T-helper 1 cell treated with Interleukin-12 subunit alpha and Interleukin-12 subunit beta and Interleukin-4 antibody, amounts not matched to agents 30 μg/mL and 1 μg/mL, for 36 hours (primary cell): ENCODE results near the gene DHCR24.
"Not testable (repeated sequence)": the region's sequence is repeated elsewhere in the genome, so short reads cannot be mapped to it uniquely, and the experiment has no call there.

ENCODE experiments used
- H3K27ac Mint-ChIP-seq: one replicate; pipeline ENCODE4 v1.8.0; 2021; ENCODE audit warnings: mild to moderate bottlenecking, mixed read lengths
- H3K27me3 Mint-ChIP-seq: one replicate; pipeline ENCODE4 v1.8.0; 2021; ENCODE audit warnings: low read depth, mixed read lengths
- H3K36me3 Mint-ChIP-seq: one replicate; pipeline ENCODE4 v1.8.0; 2021; ENCODE audit warnings: low read depth, mixed read lengths
- H3K4me1 Mint-ChIP-seq: one replicate; pipeline ENCODE4 v1.8.0; 2021; ENCODE audit warnings: low read depth, mixed read lengths
- H3K4me3 Mint-ChIP-seq: one replicate; pipeline ENCODE4 v1.8.0; 2021; ENCODE audit warnings: mild to moderate bottlenecking, moderate library complexity, mixed read lengths
- H3K9me3 Mint-ChIP-seq: one replicate; pipeline ENCODE4 v1.8.0; 2021; ENCODE audit warnings: mixed read lengths

The DHCR24 gene

DNA sequence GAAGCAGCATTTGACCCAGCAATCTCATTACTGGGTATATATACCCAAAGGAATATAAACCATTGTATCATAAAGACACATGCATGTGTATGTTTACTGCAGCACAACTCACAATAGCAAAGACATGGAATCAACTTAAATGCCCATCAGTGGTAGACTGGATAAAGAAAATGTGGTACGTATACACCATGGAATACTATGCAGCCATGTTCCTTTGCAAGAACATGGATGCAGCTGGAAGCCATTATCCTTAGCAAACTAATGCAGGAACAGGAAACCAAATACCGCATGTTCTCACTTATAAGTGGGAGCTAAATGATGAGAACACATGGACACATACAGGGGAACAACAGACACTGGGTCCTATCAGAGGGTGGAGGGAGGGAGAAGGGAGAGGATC lies 5.4 kb downstream of the DHCR24 start:
- peaks cover 46% of the 10 kb centered on the region for H3K36me3 Mint-ChIP-seq
- not testable (repeated sequence) for H3K4me3 Mint-ChIP-seq, H3K27ac Mint-ChIP-seq

DNA sequence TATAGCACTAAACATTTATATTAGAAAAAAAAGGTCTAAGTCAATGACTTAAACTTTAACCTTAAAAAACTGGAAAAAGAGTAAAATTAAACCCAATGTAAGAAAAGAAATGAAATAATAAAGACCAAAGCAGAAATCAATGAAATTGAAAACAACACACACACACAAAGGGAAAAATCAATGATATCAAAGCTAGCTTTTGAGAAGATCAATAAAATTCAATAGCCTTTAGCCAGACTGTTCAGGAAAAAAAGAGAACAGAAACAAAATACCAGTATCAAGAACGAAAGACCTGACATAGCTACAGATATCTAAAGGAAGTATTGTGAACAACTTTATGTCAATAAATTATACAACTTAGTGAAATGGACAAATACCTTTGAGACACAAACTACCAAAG lies 7.1 kb downstream of the DHCR24 start:
- H3K4me1 Mint-ChIP-seq: peaks cover 47% of the 10 kb centered on the region
- H3K27me3 Mint-ChIP-seq: no peaks in the 10 kb centered on the region
- peaks cover 56% of the 10 kb centered on the region for H3K36me3 Mint-ChIP-seq
- no peak overlapping the region for H3K27ac Mint-ChIP-seq
- no peak overlapping the region for H3K4me3 Mint-ChIP-seq
- H3K9me3 Mint-ChIP-seq: no peaks in the 10 kb centered on the region

More for the DNA sequence above, 5.4 kb downstream of the DHCR24 start:
- H3K4me1 Mint-ChIP-seq: peaks cover 63% of the 10 kb centered on the region
- not testable (repeated sequence) for H3K27me3 Mint-ChIP-seq, H3K9me3 Mint-ChIP-seq

DNA sequence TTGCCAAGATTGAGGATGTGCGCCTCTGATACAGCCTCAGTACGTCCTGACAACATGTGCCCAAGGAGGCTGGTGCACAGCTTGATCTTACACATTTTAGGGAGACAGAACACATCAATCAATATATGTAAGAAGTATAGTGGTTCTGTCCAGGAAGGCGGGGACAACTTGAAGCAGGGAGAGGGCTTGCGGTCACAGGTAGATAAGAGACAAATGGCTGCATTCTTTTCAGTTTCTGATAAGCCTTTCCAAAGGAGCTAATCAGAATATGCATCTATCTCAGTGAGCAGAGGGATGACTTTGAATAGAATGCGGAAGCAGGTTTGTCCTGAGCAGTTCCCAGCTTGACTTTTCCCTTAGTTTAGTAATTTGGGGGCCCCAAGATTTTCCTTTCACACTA lies 10.2 kb downstream of the DHCR24 start:
- no peak overlapping the region for H3K4me3 Mint-ChIP-seq
- no peaks in the 10 kb centered on the region for H3K27me3 Mint-ChIP-seq
- H3K9me3 Mint-ChIP-seq: no peaks in the 10 kb centered on the region
- H3K4me1 Mint-ChIP-seq: peaks cover 19% of the 10 kb centered on the region
- H3K36me3 Mint-ChIP-seq: peaks cover 56% of the 10 kb centered on the region
- no peak overlapping the region for H3K27ac Mint-ChIP-seq

DNA sequence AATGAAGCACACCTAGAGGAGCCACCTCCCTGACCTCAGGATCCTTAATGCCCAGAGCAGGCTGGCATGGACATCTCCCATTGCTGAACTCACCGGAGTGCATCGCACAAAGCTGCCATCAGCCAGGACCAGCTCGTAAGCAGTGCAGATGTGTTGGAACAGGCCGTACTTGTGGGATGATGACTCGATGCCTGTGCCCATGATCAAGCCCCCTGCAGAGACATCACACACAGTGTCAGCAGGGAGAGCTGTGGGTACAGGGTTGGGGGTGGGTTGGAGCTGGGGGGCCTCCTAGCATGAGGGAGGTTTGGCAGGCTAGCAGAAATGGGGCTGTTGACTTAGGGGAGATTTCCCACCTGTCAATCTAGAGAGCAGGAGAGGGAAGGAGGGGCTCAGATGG lies 12.0 kb downstream of the DHCR24 start:
- Mint-ChIP-seq H3K9me3 (no peaks in the 10 kb centered on the region), H3K27ac (no peak overlapping the region), H3K36me3 (peaks cover 49% of the 10 kb centered on the region), H3K27me3 (no peaks in the 10 kb centered on the region), H3K4me1 (peaks cover 11% of the 10 kb centered on the region), H3K4me3 (no peak overlapping the region)

DNA sequence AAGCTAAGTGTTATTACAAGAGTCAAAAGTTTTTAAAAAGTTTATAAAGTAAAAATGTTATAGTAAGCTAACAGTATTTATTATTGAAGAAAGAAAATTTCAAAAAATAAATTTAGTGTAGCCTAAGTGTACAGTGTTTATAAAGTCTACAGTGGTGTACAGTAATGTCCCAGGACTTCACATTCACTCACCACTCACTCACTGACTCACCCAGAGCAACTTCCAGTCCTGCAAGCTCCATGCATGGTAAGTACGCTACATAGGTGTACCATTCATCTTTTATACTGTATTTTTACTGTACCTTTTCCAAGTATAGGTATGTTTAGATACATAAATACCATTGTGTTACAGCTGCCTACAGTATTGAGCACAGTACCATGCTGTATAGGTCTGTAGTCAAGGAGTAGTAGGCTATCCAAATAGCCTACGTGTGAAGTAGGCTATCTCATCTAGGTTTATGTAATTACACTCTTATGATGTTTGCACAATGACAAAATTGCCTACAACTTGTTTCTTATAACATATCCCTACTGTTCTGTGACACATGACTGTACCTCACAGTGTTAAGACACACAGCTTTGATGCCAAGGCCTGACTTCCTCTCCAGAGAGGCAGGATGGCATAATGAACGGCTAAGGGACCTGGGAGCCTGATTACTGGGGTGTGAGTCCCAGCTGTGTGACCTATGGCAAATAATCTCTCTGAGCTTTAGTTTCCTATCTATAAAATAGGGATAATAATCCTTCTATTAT lies 12.7 kb downstream of the DHCR24 start:
- peaks cover 3% of the 10 kb centered on the region for H3K4me1 Mint-ChIP-seq
- no peaks in the 10 kb centered on the region for H3K27me3 Mint-ChIP-seq
- no peaks in the 10 kb centered on the region for H3K9me3 Mint-ChIP-seq
- H3K36me3 Mint-ChIP-seq: peaks cover 43% of the 10 kb centered on the region
- no peak overlapping the region for H3K4me3 Mint-ChIP-seq
- H3K27ac Mint-ChIP-seq: no peak overlapping the region

DNA sequence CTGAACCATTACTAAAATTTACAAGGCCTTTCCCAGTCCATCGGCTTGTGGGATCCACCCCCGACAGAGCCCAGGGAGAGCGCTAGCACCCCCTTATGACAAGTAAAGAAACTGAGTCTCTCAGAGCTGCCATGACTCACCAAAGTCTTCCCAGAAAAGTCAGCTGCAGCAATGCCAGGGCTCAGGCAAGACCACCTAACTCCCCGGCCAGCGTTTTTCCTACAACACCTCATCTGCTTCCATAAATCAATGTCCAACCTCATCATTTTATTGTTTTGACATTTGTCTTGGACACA lies 15.0 kb downstream of the DHCR24 start:
- H3K4me3 Mint-ChIP-seq: no peak overlapping the region
- H3K27me3 Mint-ChIP-seq: no peaks in the 10 kb centered on the region
- no peaks in the 10 kb centered on the region for H3K9me3 Mint-ChIP-seq
- H3K27ac Mint-ChIP-seq: no peak overlapping the region
- H3K36me3 Mint-ChIP-seq: peaks cover 37% of the 10 kb centered on the region
- no peaks in the 10 kb centered on the region for H3K4me1 Mint-ChIP-seq

DNA sequence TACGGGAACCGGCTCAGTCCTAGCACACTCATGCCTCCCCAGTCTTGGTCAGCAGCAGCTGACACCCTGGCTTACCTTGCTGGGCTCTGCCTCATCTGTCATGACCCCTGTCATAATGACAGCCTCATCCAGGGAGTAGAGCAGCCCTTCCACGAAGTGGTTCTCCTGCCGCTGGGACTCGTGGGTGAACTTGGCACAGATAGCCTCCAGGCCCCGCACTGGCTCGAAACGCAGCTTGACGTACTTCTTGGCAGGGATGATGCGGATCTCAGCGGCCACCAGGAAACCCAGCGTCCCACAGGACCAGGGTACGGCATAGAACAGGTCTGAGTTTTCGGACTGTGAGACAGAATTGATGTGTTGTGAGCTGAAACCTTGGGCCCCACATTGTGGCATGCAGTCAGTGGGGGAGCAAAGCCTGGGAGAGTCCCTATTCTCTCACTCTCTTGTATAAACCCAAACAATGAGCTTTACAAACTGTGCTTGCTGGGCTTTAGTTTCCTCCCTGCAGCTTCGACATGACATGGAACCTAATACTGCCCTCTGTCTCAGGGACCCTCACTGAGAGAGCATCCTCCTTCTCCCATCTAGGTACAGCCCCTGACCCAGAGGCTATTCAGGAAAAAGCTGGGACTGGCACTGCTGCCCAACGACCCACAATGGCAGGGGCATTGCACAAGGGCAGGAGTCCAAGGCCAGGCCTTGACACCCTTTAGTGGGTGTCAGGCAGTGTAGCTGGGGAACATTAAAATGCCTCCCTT lies 15.5 kb downstream of the DHCR24 start:
- H3K9me3 Mint-ChIP-seq: no peaks in the 10 kb centered on the region
- H3K36me3 Mint-ChIP-seq: peaks cover 32% of the 10 kb centered on the region
- no peak overlapping the region for H3K27ac Mint-ChIP-seq
- H3K4me3 Mint-ChIP-seq: no peak overlapping the region
- no peaks in the 10 kb centered on the region for H3K4me1 Mint-ChIP-seq
- no peaks in the 10 kb centered on the region for H3K27me3 Mint-ChIP-seq

DNA sequence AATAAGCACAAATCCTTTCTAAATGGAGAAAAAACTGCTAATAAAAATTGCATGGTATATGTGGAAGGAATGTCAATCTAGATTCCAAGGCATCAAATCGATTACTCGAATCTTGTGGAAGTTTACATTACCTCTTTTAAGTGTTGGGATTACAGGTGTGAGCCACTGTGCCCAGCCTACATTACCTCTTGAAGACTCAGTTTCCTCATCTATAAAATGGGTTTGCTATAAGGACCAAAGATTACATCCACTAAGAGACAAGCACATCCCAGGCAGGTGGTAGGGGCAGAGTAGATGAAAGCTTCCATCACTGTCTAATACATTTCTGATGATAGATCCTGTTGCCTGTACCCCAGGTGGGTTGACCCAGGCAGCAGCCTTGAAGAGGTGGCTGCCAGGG lies 16.1 kb downstream of the DHCR24 start:
- H3K9me3 Mint-ChIP-seq: no peaks in the 10 kb centered on the region

DNA sequence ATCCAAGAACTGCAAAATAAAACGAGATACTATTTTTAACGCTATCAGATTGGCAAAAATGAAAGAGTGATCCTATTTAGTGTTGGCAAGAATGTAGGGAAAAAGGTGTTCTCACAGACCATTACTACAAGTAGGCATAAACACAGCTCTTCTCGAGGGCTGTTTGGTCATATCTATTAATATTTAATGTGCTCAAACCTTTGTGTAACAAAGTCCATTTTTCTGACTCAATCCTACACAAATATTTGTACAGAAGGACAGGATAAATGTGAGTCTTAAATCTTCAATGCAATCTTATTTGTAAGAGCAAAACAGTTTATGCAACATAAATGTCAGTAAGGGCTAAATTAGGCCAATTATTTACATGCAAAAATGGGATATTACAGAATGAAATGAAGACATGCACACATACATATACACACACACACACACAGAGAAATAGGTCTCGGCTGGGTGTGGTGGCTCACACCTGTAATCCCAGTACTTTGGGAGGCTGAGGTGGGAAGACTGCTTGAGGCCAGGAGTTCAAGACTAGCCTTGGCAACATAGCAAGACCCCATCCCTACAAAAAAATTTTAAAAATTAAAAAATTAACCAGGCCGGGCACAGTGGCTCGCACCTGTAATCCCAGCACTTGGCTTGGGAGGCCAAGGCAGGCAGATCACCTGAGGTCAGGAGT lies 17.7 kb downstream of the DHCR24 start:
- Mint-ChIP-seq H3K27ac (no peak overlapping the region), H3K4me3 (no peak overlapping the region), H3K9me3 (no peaks in the 10 kb centered on the region), H3K36me3 (peaks cover 23% of the 10 kb centered on the region), H3K27me3 (no peaks in the 10 kb centered on the region), H3K4me1 (no peaks in the 10 kb centered on the region)

More for the DNA sequence above, 16.1 kb downstream of the DHCR24 start:
- Mint-ChIP-seq H3K36me3 (peaks cover 32% of the 10 kb centered on the region), H3K27ac (no peak overlapping the region), H3K27me3 (no peaks in the 10 kb centered on the region), H3K4me1 (no peaks in the 10 kb centered on the region), H3K4me3 (no peak overlapping the region)

DNA sequence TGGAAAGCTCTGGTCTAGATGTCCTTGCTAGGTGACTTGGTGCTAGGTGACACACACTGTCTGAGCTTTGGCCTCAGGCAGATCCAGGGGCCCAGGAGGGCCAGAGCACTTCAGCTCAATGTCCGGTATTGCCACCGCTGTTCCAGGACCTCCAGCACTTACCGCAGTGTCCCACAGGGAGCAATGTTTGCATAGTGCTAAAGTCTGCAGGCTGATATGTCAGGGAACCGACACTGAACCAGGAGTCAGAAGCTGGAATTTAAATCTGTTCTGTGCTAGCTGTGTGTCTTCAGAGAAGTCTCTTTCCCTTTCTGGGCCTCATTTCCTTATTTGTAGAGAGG lies 19.3 kb downstream of the DHCR24 start:
- no peaks in the 10 kb centered on the region for H3K9me3 Mint-ChIP-seq
- no peaks in the 10 kb centered on the region for H3K4me1 Mint-ChIP-seq
- H3K36me3 Mint-ChIP-seq: peaks cover 25% of the 10 kb centered on the region
- no peak overlapping the region for H3K4me3 Mint-ChIP-seq
- H3K27ac Mint-ChIP-seq: no peak overlapping the region
- no peaks in the 10 kb centered on the region for H3K27me3 Mint-ChIP-seq

DNA sequence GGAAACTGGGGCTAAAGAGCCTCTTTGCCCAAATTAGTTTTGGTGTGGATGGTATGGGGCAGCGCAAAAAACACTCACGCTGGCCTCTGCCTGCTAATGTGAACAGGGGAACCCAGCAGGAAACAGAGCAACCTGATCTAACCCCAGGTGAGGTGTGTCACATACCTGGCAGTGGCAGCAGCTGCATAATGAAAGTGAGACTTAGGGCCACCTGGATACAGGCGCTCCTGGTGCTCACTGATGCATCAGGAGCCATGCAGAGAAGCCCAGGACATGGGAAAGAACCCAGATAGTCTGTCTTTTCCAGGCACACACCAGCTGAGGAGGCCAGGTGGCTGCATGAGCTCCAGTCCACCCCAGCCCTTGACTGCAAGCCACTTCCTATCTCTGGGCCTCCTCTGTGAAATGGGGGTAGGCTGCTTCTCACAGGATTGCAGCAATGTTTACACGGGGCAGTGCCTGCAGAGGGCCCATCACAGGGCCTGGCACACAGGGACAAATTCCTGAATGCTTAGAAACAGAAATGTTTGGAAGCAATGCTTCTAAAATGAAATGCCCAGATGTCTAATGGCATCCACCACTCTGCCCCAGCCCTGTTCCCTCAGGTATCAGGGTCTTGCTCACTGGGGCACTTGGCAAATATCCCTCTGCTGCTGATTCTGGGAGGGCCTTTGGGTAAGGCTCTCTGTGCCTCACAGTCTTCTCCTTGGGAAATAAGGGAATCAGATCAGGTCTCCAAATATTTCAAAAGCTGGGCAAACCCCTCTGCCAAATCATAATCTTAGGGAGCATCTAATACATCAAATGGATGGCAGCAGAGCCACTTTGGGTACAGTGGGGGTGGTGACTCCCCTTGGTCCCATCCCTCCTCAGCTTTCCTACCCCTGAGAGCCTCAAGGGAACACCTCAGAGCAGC lies 19.9 kb downstream of the DHCR24 start:
- H3K4me3 Mint-ChIP-seq: no peak overlapping the region
- H3K9me3 Mint-ChIP-seq: no peaks in the 10 kb centered on the region
- no peaks in the 10 kb centered on the region for H3K27me3 Mint-ChIP-seq
- no peak overlapping the region for H3K27ac Mint-ChIP-seq
- H3K4me1 Mint-ChIP-seq: peaks cover 2% of the 10 kb centered on the region
- H3K36me3 Mint-ChIP-seq: peaks cover 24% of the 10 kb centered on the region

DNA sequence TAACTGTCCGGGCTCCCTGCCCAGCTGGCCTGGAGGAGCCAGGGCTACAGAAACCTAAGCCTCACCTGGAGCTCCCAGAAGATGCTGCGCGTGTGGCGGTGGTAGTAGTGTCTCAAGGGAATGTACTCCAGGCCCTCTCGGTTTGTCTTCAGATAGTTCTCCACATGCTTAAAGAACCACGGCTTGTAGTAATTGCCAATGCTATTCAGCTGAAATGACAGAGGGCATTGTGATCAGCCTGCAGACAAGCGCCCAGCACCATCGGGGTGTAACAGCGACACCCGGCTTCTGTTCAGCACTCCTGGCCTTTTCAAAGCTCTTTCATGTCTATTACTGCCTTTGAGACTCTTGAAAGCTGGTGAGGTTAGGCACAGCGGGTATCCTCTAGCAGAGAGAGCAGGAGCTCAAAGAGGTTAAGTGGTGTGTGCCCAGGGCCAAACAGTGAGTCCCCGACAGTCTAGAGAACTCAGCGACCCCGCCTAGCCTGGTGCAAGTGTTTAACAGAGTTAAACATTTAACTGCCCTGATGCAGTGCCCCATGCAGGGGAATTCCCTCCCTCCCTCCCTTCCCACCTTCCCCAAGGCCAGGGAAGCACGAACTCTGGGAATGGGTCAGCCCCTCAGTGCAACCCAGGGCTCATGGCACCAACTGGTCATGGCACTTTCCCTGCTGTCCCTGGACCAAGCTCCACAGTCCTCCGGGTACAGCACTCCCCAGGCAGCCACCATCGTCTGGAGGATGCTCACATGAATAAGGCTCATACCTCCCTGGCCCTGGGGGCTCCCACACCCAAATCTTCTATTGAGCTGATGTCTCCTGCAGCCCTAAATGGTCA lies 21.5 kb downstream of the DHCR24 start:
- Mint-ChIP-seq H3K9me3 (no peaks in the 10 kb centered on the region), H3K4me3 (no peak overlapping the region), H3K4me1 (peaks cover 12% of the 10 kb centered on the region), H3K27ac (no peak overlapping the region), H3K36me3 (peaks cover 31% of the 10 kb centered on the region), H3K27me3 (no peaks in the 10 kb centered on the region)

DNA sequence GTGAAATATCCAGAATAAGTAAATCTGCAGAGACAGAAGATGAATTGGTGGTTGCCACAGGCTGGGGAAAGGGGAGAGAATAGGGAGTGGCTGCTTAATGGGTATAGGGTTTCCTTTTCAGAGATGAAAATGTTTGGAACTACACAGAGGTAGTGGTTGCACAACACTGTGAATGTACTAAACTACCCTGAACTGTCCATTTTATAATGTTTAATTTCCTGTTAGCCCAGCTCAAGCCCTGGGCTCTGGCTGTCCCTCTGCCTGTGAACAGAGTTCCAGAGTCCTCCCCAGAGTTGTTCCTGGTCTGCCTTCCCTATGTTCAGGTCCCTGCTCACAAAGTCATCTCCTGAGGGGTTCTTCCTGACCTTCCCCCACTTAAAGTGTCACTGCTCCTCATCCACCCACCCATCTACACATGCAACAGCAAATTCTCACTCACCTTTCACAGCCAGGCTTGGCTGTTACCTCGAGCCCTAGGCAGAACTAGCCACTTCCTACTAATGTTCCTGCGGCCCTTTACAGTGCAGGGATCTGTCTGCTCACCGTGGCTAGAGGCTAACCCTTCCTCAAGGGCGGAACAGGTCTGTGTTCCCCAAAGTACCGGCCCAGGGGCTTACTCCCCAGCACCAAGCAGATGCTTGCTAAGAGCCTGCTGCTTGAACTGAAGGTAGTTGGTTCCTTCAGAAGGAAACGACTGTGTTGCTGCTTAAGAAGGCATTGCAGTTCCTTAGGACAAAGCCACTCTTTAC lies 22.4 kb downstream of the DHCR24 start:
- H3K4me3 Mint-ChIP-seq: no peak overlapping the region
- H3K27ac Mint-ChIP-seq: no peak overlapping the region

More for the DNA sequence above, 22.4 kb downstream of the DHCR24 start:
- H3K9me3 Mint-ChIP-seq: no peaks in the 10 kb centered on the region
- H3K4me1 Mint-ChIP-seq: peaks cover 17% of the 10 kb centered on the region
- peaks cover 37% of the 10 kb centered on the region for H3K36me3 Mint-ChIP-seq
- no peaks in the 10 kb centered on the region for H3K27me3 Mint-ChIP-seq
